GM13976 (cell line): Measurements from ENCODE around the gene TAF11L12.
"Not testable (repeated sequence)": the region's sequence is repeated elsewhere in the genome, so short reads cannot be mapped to it uniquely, and the experiment has no call there.

Experiments
- DNase-seq: peaks from one replicate; pipeline ENCODE4 v3.0.0; 2012; ENCODE audit warnings: low spot score
- CTCF ChIP-seq: IDR thresholded peaks from 2 replicates; pipeline ENCODE4 v1.5.1; 2012; ENCODE audit warnings: borderline replicate concordance, mild to moderate bottlenecking; ENCODE audit not compliant: insufficient read depth; ENCODE audit errors: extremely low read depth, missing control alignments, control extremely low read depth
- in situ Hi-C: fragments of 300-500 bp; cut with MboI; formaldehyde crosslinking; loops from one replicate; pipeline ENCODE4 v1.12.0; 2022; ENCODE audit warnings: low sequenced_read_pairs, mixed read lengths, inconsistent platforms; ENCODE audit not compliant: unreplicated experiment

Gene TAF11L12

GRCh38 chr5:17620627-17621026 lies 10.4 kb downstream of the TAF11L12 start:
- TF ChIP-seq CTCF: no peak
- DNase-seq: peak; percentile 12
- in situ Hi-C loops: no loop called here

- in situ Hi-C loops: no loop called here
- TF ChIP-seq CTCF: no peak
- DNase-seq: no peak
Measured at GRCh38 chr5:17625686-17626085, 15.5 kb downstream of the TAF11L12 start.

GRCh38 chr5:17631788-17632187 lies 21.6 kb downstream of the TAF11L12 start, which contains the start of gene TAF11L13:
TAF11L13 (plus strand) TSS chr5:17632088.
- in situ Hi-C loops, DNase-seq: not testable (repeated sequence)

GRCh38 chr5:17634160-17634559 lies 24.0 kb downstream of the TAF11L12 start, which contains the start of gene TAF11L14:
TAF11L14 (plus strand) TSS chr5:17634460.
- in situ Hi-C loops: no loop called here
- no peak for TF ChIP-seq CTCF
- DNase-seq: no peak

GRCh38 chr5:17649232-17649631 lies 39.0 kb downstream of the TAF11L12 start:
- in situ Hi-C loops, DNase-seq: not testable (repeated sequence)

- DNase-seq, in situ Hi-C loops: not testable (repeated sequence)
Measured at GRCh38 chr5:17655201-17655759, 45.1 kb downstream of the TAF11L12 start.

GRCh38 chr5:17655921-17656320 lies 45.7 kb downstream of the TAF11L12 start:
- in situ Hi-C loops: no loop called here
- DNase-seq: no peak
- no peak for TF ChIP-seq CTCF
